Measurements from ENCODE around the gene MCC. TPM values are rescaled to one million over a fixed set of nuclear protein-coding genes. Genes with fewer than 3 reads are reported as not detected.

The MCC gene
- total RNA-seq, 6 donors from 2014 or later: 12.1 to 67.1 (median 21.3) TPM

DNA sequence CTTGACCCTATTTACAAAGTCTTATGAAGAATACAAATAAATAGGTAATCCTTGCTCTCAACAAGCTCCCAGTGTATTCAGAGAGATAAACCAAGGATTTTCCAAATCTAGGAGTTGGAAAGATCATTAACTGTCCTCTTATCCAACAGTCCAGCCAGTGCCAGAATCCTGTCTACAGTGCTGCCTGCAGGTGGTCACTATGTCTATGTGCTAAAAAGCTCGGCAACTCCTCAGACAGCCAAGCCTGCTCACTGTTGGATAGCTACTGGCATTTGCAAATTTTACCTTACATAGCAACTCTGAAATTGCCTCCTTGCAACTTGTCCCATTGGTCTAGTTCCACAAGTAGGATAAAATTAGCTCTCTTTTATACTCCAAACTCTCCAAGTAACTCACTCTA lies 324.2 kb downstream of the MCC start:
- no peak overlapping the region for H3K27ac ChIP-seq
- no peaks in the 10 kb centered on the region for H3K36me3 ChIP-seq

GRCh38 chr5:113163328-113163727 lies 324.9 kb downstream of the MCC start:
- ATAC-seq (ENCODE audit: low FRiP score in 2 of 2) (no peak), DNase-seq (no peak)
- Histone ChIP-seq H3K9me3 (no peaks in the 10 kb centered on the region), H3K4me1 (peaks cover 0 to 5% (median 1%) of the 10 kb centered on the region in 4 donors), H3K27ac (no peak overlapping the region), H3K27me3 (no peaks in the 10 kb centered on the region), H3K4me3 (no peak overlapping the region), H3K36me3 (no peaks in the 10 kb centered on the region)
- TF ChIP-seq EP300 (IDR thresholded peaks at IDR 0.05) (no peak), POLR2AphosphoS5 (IDR thresholded peaks at IDR 0.05) (no peak)
- TF ChIP-seq, protein P1, sequence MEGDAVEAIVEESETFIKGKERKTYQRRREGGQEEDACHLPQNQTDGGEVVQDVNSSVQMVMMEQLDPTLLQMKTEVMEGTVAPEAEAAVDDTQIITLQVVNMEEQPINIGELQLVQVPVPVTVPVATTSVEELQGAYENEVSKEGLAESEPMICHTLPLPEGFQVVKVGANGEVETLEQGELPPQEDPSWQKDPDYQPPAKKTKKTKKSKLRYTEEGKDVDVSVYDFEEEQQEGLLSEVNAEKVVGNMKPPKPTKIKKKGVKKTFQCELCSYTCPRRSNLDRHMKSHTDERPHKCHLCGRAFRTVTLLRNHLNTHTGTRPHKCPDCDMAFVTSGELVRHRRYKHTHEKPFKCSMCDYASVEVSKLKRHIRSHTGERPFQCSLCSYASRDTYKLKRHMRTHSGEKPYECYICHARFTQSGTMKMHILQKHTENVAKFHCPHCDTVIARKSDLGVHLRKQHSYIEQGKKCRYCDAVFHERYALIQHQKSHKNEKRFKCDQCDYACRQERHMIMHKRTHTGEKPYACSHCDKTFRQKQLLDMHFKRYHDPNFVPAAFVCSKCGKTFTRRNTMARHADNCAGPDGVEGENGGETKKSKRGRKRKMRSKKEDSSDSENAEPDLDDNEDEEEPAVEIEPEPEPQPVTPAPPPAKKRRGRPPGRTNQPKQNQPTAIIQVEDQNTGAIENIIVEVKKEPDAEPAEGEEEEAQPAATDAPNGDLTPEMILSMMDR (IDR thresholded peaks at IDR 0.05): no peak
- WGBS, 2 donors: 90 to 94% methylated on average over 2 of the region's 2 CpGs

More for the DNA sequence above, 324.2 kb downstream of the MCC start:
- 82 to 92% methylated on average over 1 of the region's 1 CpG for WGBS, 2 donors
- Histone ChIP-seq H3K4me3 (no peak overlapping the region), H3K27me3 (no peaks in the 10 kb centered on the region), H3K9me3 (no peaks in the 10 kb centered on the region), H3K4me1 (peaks cover 0 to 5% (median 1%) of the 10 kb centered on the region in 4 donors)
- no peak for ATAC-seq (ENCODE audit: low FRiP score in 2 of 2)
- DNase-seq: no peak
- TF ChIP-seq POLR2A (IDR thresholded peaks at IDR 0.05) (no peak), POLR2AphosphoS5 (IDR thresholded peaks at IDR 0.05) (no peak), EP300 (IDR thresholded peaks at IDR 0.05) (no peak)
- TF ChIP-seq, protein P1 (IDR thresholded peaks at IDR 0.05): no peak

GRCh38 chr5:113162770-113163169 lies 325.5 kb downstream of the MCC start:
- Histone ChIP-seq H3K4me3 (no peak overlapping the region), H3K36me3 (no peaks in the 10 kb centered on the region), H3K9me3 (no peaks in the 10 kb centered on the region), H3K27ac (no peak overlapping the region), H3K4me1 (peaks cover 0 to 5% (median 1%) of the 10 kb centered on the region in 4 donors), H3K27me3 (no peaks in the 10 kb centered on the region)
- TF ChIP-seq POLR2AphosphoS5 (IDR thresholded peaks at IDR 0.05) (no peak), EP300 (IDR thresholded peaks at IDR 0.05) (no peak), POLR2A (IDR thresholded peaks at IDR 0.05) (no peak)
- TF ChIP-seq, protein P1 (IDR thresholded peaks at IDR 0.05): no peak
- 54 to 76% methylated on average over 3 of the region's 3 CpGs for WGBS, 2 donors
- DNase-seq: no peak
- ATAC-seq (ENCODE audit: low FRiP score in 2 of 2): no peak

DNA sequence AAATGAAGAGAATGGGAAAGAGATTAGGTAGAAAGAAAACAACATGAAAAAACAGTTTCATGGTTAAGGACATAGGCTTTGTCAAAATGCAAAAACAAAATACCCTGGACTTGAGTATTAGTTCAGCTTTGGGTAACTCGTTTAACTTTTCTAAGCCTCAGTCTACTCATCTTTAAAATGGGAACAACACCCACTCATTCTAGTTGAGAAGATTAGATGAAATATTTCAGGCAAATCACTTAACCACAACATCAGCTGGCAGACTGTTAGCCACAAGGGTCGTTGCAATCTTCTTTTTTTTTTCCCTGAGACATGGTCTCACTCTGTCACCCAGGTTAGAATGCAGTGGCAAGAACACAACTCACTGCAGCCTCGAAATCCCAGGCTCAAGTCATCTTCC lies 326.0 kb downstream of the MCC start:
- DNase-seq: no peak
- no peak overlapping the region for H3K27ac ChIP-seq
- no peak for TF ChIP-seq POLR2AphosphoS5 (IDR thresholded peaks at IDR 0.05)
- ATAC-seq (ENCODE audit: low FRiP score in 2 of 2): no peak
- no peaks in the 10 kb centered on the region for H3K9me3 ChIP-seq
- no peak overlapping the region for H3K4me3 ChIP-seq
- no peaks in the 10 kb centered on the region for H3K36me3 ChIP-seq
- 65 to 70% methylated on average over 3 of the region's 3 CpGs for WGBS, 2 donors
- H3K4me1 ChIP-seq: peaks cover 0 to 5% (median 1%) of the 10 kb centered on the region in 4 donors
- H3K27me3 ChIP-seq: no peaks in the 10 kb centered on the region

DNA sequence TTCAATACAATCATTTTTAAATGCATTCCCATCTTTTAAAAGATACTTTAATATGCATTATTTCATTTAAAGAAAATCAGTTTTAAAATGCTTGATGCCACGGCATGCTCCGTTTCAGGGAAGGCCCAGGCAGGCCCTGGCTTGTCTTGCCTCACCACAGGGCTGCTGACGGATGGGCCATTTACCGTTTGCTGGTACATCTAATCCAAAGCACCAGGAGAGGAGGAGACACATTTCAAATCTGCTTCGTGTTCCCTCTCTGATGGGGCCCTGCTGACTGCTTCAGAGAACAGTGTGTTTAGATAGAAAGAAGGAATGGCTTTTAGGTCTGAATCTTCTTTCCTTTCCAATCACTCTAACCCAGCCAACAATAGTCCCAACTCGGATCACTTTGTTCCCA lies 326.4 kb downstream of the MCC start:
- peaks cover 0 to 5% (median 1%) of the 10 kb centered on the region in 4 donors for H3K4me1 ChIP-seq
- no peaks in the 10 kb centered on the region for H3K36me3 ChIP-seq
- H3K27me3 ChIP-seq: no peaks in the 10 kb centered on the region
- TF ChIP-seq, protein P1 (IDR thresholded peaks at IDR 0.05): no peak
- TF ChIP-seq POLR2AphosphoS5 (IDR thresholded peaks at IDR 0.05) (no peak), EP300 (IDR thresholded peaks at IDR 0.05) (no peak), POLR2A (IDR thresholded peaks at IDR 0.05) (no peak)
- H3K4me3 ChIP-seq: no peak overlapping the region
- H3K27ac ChIP-seq: no peak overlapping the region
- ATAC-seq (ENCODE audit: low FRiP score in 2 of 2): no peak
- no peaks in the 10 kb centered on the region for H3K9me3 ChIP-seq
- DNase-seq: no peak
- WGBS, 2 donors: 78 to 87% methylated on average over 6 of the region's 6 CpGs

Measured in upper lobe of left lung (tissue), 6 donors.